Suppressor macrophage treated with lipopolysaccharide for 1 hour (primary cell): Measurements from ENCODE around the gene WDR45B.
"Not testable (repeated sequence)": the region's sequence is repeated elsewhere in the genome, so short reads cannot be mapped to it uniquely, and the experiment has no call there.

Source experiments
- DNase-seq, 3 donors: peaks; one replicate each; pipeline ENCODE4 v3.0.0-alpha.2; 2020 to 2022

The WDR45B gene

GRCh38 chr17:82655523-82655922, 7.3 kb upstream of the WDR45B start:
- no peak for DNase-seq

GRCh38 chr17:82655038-82655479, 6.8 kb upstream of the WDR45B start:
- DNase-seq, result peak; percentile 80 to 90 (median 86)

GRCh38 chr17:82654611-82655010, 6.4 kb upstream of the WDR45B start:
- DNase-seq, result not testable (repeated sequence)

GRCh38 chr17:82653651-82654528, 5.6 kb upstream of the WDR45B start:
- no peak for DNase-seq

- DNase-seq, result no peak
Observed at GRCh38 chr17:82650723-82651122, 2.5 kb upstream of the WDR45B start.

- DNase-seq, result no peak
Observed at GRCh38 chr17:82649501-82650261, 1.4 kb upstream of the WDR45B start.

- DNase-seq, result no peak
Observed at GRCh38 chr17:82648742-82649331, 593 bp upstream of the WDR45B start.

GRCh38 chr17:82647593-82648164, 565 bp downstream of the WDR45B start:
- peak; percentile 61 to 83 (median 63) for DNase-seq

- DNase-seq, result no peak
Observed at GRCh38 chr17:82645516-82645915, 2.7 kb downstream of the WDR45B start.

- DNase-seq, result no peak
Observed at GRCh38 chr17:82644148-82644547, 4.1 kb downstream of the WDR45B start.

GRCh38 chr17:82642022-82642421, 6.2 kb downstream of the WDR45B start:
- no peak for DNase-seq

- DNase-seq, result peak; percentile 57 to 62 (median 61)
Observed at GRCh38 chr17:82640036-82640435, 8.2 kb downstream of the WDR45B start.

- no peak for DNase-seq
Observed at GRCh38 chr17:82639628-82640027, 8.6 kb downstream of the WDR45B start.

- no peak for DNase-seq
Observed at GRCh38 chr17:82638183-82638773, 10.0 kb downstream of the WDR45B start.

GRCh38 chr17:82636626-82637598, 11.3 kb downstream of the WDR45B start:
- DNase-seq, result no peak

- DNase-seq, result no peak
Observed at GRCh38 chr17:82633343-82633742, 14.9 kb downstream of the WDR45B start.

GRCh38 chr17:82632451-82632850, 15.8 kb downstream of the WDR45B start:
- peak; percentile 19 to 71 (median 20) for DNase-seq

GRCh38 chr17:82631544-82631943, 16.7 kb downstream of the WDR45B start:
- no peak for DNase-seq

- DNase-seq, result no peak
Observed at GRCh38 chr17:82630212-82630611, 18.0 kb downstream of the WDR45B start.

- no peak for DNase-seq
Observed at GRCh38 chr17:82629748-82630147, 18.5 kb downstream of the WDR45B start.

- DNase-seq, result no peak
Observed at GRCh38 chr17:82627405-82627804, 20.8 kb downstream of the WDR45B start.
